HG03565 (cell line): ENCODE results near the gene SLC38A5.
A peak's percentile ranks its signal among the peaks of the same experiment; 100 is the strongest.

Experiments
- ATAC-seq: cut with Tn5 transposase; IDR thresholded peaks from one replicate; pipeline ENCODE4 v1.9.1; 2021; ENCODE audit warnings: mild to moderate bottlenecking, moderate library complexity; ENCODE audit not compliant: unreplicated experiment

The SLC38A5 gene

GRCh38 chrX:48492293-48492910 lies 22.3 kb upstream of the SLC38A5 start:
- ATAC-seq, result no peak

- ATAC-seq, result no peak
Observed at GRCh38 chrX:48491809-48492208, 21.7 kb upstream of the SLC38A5 start.

- no peak for ATAC-seq
Observed at GRCh38 chrX:48490661-48491060, 20.6 kb upstream of the SLC38A5 start.

- no peak for ATAC-seq
Observed at GRCh38 chrX:48489892-48490291, 19.8 kb upstream of the SLC38A5 start.

- no peak for ATAC-seq
Observed at GRCh38 chrX:48489296-48489695, 19.2 kb upstream of the SLC38A5 start.

- ATAC-seq, result no peak
Observed at GRCh38 chrX:48488034-48488433, 18.0 kb upstream of the SLC38A5 start.

GRCh38 chrX:48487362-48487798 lies 17.3 kb upstream of the SLC38A5 start:
- no peak for ATAC-seq

GRCh38 chrX:48482526-48482925 lies 12.5 kb upstream of the SLC38A5 start:
- no peak for ATAC-seq

- no peak for ATAC-seq
Observed at GRCh38 chrX:48480583-48480982, 10.5 kb upstream of the SLC38A5 start.

- ATAC-seq, result no peak
Observed at GRCh38 chrX:48480142-48480541, 10.1 kb upstream of the SLC38A5 start.

- no peak for ATAC-seq
Observed at GRCh38 chrX:48478806-48479205, 8.7 kb upstream of the SLC38A5 start.

- ATAC-seq, result no peak
Observed at GRCh38 chrX:48477960-48478755, 8.1 kb upstream of the SLC38A5 start.

- no peak for ATAC-seq
Observed at GRCh38 chrX:48476919-48477318, 6.9 kb upstream of the SLC38A5 start.

- peak; percentile 88 for ATAC-seq
Observed at GRCh38 chrX:48475774-48476577, 5.9 kb upstream of the SLC38A5 start, which contains the start of gene FTSJ1. Gene FTSJ1, plus strand, starts transcription at chrX:48476199. Its CDS starts 1,849 bp downstream, at chrX:48478048.

- no peak for ATAC-seq
Observed at GRCh38 chrX:48475296-48475695, 5.2 kb upstream of the SLC38A5 start.

GRCh38 chrX:48474581-48474980 lies 4.5 kb upstream of the SLC38A5 start:
- no peak for ATAC-seq

GRCh38 chrX:48474127-48474526 lies 4.1 kb upstream of the SLC38A5 start:
- ATAC-seq, result no peak

GRCh38 chrX:48473704-48473990 lies 3.6 kb upstream of the SLC38A5 start:
- no peak for ATAC-seq

GRCh38 chrX:48472851-48473703 lies 3.0 kb upstream of the SLC38A5 start:
- ATAC-seq, result no peak

- ATAC-seq, result no peak
Observed at GRCh38 chrX:48472225-48472624, 2.2 kb upstream of the SLC38A5 start.

- ATAC-seq, result no peak
Observed at GRCh38 chrX:48471504-48471903, 1.4 kb upstream of the SLC38A5 start.
